CD14-positive monocyte (primary cell): Measurements from ENCODE around the gene MYO1E. TPM values are rescaled to one million over a fixed set of nuclear protein-coding genes. Genes with fewer than 3 reads are reported as not detected.

Source experiments
- DNase-seq, 3 donors: peaks; one replicate each; pipeline ENCODE4 v3.0.0-alpha.2; 2011 to 2022
- H2AFZ ChIP-seq: 2 replicates; pipeline ENCODE4 v1.6.0; 2012; ENCODE audit warnings: mild to moderate bottlenecking, low read depth, low read length, inconsistent platforms; ENCODE audit not compliant: insufficient read depth, poor library complexity, severe bottlenecking
- H3K27ac ChIP-seq, 2 donors: 1 replicate in 1 of 2; 2 replicates in 1 of 2; pipeline ENCODE4 v1.5.1; 2012 to 2013; ENCODE audit warnings: low read length in 2 of 2, control low read depth in 1 of 2, inconsistent platforms in 1 of 2, low read depth in 1 of 2, mild to moderate bottlenecking in 1 of 2
- H3K27me3 ChIP-seq, 2 donors: one replicate each; pipeline versions ENCODE4 v1.6.0 to v1.6.1; 2011 to 2013; ENCODE audit warnings: low read length in 2 of 2; ENCODE audit not compliant: control insufficient read depth in 2 of 2, insufficient read depth in 2 of 2
- H3K36me3 ChIP-seq, 2 donors: replicated peaks in 1 of 2; 1 replicate in 1 of 2; 2 replicates in 1 of 2; pipeline versions ENCODE4 v1.5.1 to v1.6.1; 2012 to 2013; ENCODE audit warnings: low read length in 2 of 2, control low read depth in 1 of 2, inconsistent platforms in 1 of 2, mild to moderate bottlenecking in 1 of 2; ENCODE audit not compliant: insufficient read depth in 2 of 2, control insufficient read depth in 1 of 2
- H3K4me1 ChIP-seq, 2 donors: 1 replicate in 1 of 2; 2 replicates in 1 of 2; pipeline versions ENCODE4 v1.5.1 to v1.6.1; 2012 to 2013; ENCODE audit warnings: low read length in 2 of 2, control low read depth in 1 of 2, inconsistent platforms in 1 of 2, mild to moderate bottlenecking in 1 of 2, moderate library complexity in 1 of 2; ENCODE audit not compliant: insufficient read depth in 2 of 2, control insufficient read depth in 1 of 2
- H3K4me2 ChIP-seq: replicated peaks from 2 replicates; pipeline ENCODE3; 2012; ENCODE audit warnings: low read length, moderate library complexity, mild to moderate bottlenecking; ENCODE audit not compliant: poor library complexity, severe bottlenecking; ENCODE audit errors: extremely low read depth
- H3K4me3 ChIP-seq, 3 experiments: fragments of 200-600 bp in 1 of 3; sonication (generic) in 1 of 3; replicated peaks in 1 of 3; 1 replicate in 2 of 3; 2 replicates in 1 of 3; pipeline ENCODE4 v1.5.1; 2011 to 2013; ENCODE audit warnings: low read length in 3 of 3, mild to moderate bottlenecking in 3 of 3, control low read depth in 2 of 3, low read depth in 2 of 3, inconsistent platforms in 1 of 3, moderate library complexity in 1 of 3
- H3K79me2 ChIP-seq: 2 replicates; pipeline ENCODE4 v1.6.0; 2012; ENCODE audit warnings: mild to moderate bottlenecking, control low read depth, inconsistent platforms, low read length, moderate library complexity; ENCODE audit not compliant: insufficient read depth
- H3K9ac ChIP-seq: 2 replicates; pipeline ENCODE4 v1.6.0; 2017; ENCODE audit warnings: low read length, mild to moderate bottlenecking; ENCODE audit not compliant: insufficient read depth, poor library complexity, severe bottlenecking
- H3K9me3 ChIP-seq, 2 donors: replicated peaks in 1 of 2; 1 replicate in 1 of 2; 2 replicates in 1 of 2; pipeline versions ENCODE4 v1.5.1 to v1.6.1; 2012 to 2013; ENCODE audit warnings: low read length in 2 of 2, control low read depth in 1 of 2; ENCODE audit not compliant: control insufficient read depth in 1 of 2, insufficient read depth in 1 of 2
- H4K20me1 ChIP-seq: 2 replicates; pipeline ENCODE4 v1.6.0; 2012; ENCODE audit warnings: mild to moderate bottlenecking, low read length, control low read depth, moderate library complexity; ENCODE audit not compliant: insufficient read depth
- H3K27ac Mint-ChIP-seq, 7 donors: one replicate each; pipeline ENCODE4 v1.8.0; 2020; ENCODE audit warnings: mild to moderate bottlenecking in 7 of 7, mixed read lengths in 7 of 7, moderate library complexity in 6 of 7, inconsistent platforms in 2 of 7
- H3K27me3 Mint-ChIP-seq, 3 donors: one replicate each; pipeline ENCODE4 v1.8.0; 2021 to 2022; ENCODE audit warnings: low read depth in 3 of 3, mild to moderate bottlenecking in 3 of 3, mixed read lengths in 3 of 3, moderate library complexity in 3 of 3, inconsistent platforms in 1 of 3
- H3K36me3 Mint-ChIP-seq, 2 donors: one replicate each; pipeline ENCODE4 v1.8.0; 2020; ENCODE audit warnings: mixed read lengths in 2 of 2, inconsistent platforms in 1 of 2, mild to moderate bottlenecking in 1 of 2
- H3K4me1 Mint-ChIP-seq: one replicate; pipeline ENCODE4 v1.8.0; 2020; ENCODE audit warnings: mild to moderate bottlenecking, mixed read lengths
- H3K4me3 Mint-ChIP-seq, 2 donors: one replicate each; pipeline ENCODE4 v1.8.0; 2020; ENCODE audit warnings: mild to moderate bottlenecking in 2 of 2, mixed read lengths in 2 of 2, moderate library complexity in 1 of 2
- H3K9me3 Mint-ChIP-seq, 7 donors: one replicate each; pipeline ENCODE4 v1.8.0; 2020 to 2022; ENCODE audit warnings: mixed read lengths in 7 of 7, mild to moderate bottlenecking in 6 of 7, moderate library complexity in 6 of 7, inconsistent platforms in 2 of 7
- WGBS: methylation state at CpG from one replicate; pipeline ENCODE4 v1.1.5; 2013; ENCODE audit warnings: missing lambda C conversion rate; ENCODE audit not compliant: insufficient coverage; 5-methylcytosine and 5-hydroxymethylcytosine counted together
- intact Hi-C, 2 donors: fragments of 100-400 bp; cut with micrococcal nuclease; formaldehyde crosslinking; loops; one replicate each; pipeline versions ENCODE4 v1.15.0 to v1.15.1; 2023
- polyA plus RNA-seq, 3 donors: library from polyadenylated mRNA; depleted of rRNA in 1 of 3; unstranded in 2 of 3; stranded (reverse) in 1 of 3; fragments of 300-500 nt in 2 of 3; fragments of >200 nt in 1 of 3; fragmentation: Illumina TruSeq in 2 of 3; gene quantifications; 1 replicate in 2 of 3; 2 replicates in 1 of 3; pipeline ENCODE4 v1.2.3, GENCODE V29; 2012 to 2021
- TF ChIP-seq, protein P1 (sequence below): fragments of 200-600 bp; IDR thresholded peaks from one replicate; pipeline ENCODE4 v1.8.0; 2022; ENCODE audit warnings: antibody characterized with exemption, mild to moderate bottlenecking

Gene MYO1E
- polyA plus RNA-seq, 3 donors = 5.5 to 16.2 (median 6.2) TPM

DNA sequence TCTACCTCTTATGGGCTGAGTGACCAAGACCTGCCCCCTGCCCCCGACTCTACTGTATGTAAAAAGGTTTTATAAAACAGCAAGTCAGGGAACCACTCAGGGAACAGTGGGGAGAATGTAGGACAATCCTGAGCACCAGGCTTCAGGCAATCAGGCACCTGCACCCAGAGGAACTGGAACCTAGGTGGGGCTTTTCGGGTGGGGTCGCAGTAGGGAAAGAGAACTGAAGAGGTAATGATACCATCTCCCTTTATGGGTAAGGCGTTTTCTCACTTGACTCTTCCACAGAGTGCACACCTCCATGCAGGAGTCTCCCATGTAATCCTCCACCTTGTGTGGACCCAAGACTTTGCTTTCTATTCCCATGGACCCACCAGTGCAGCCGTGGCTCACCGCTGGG, 45.8 kb downstream of the MYO1E start:
- H3K4me1 ChIP-seq = peaks cover 20 to 22% of the 10 kb centered on the region in 2 donors
- no peak overlapping the region for H3K4me3 ChIP-seq
- no peaks in the 10 kb centered on the region for H3K36me3 ChIP-seq
- DNase-seq = no peak
- Mint-ChIP-seq H3K27ac (no peak overlapping the region), H3K4me1 (peaks cover 25% of the 10 kb centered on the region), H3K4me3 (no peak overlapping the region), H3K27me3 (peaks cover 0 to 1% (median 0%) of the 10 kb centered on the region in 3 donors), H3K36me3 (peaks cover 0 to 2% of the 10 kb centered on the region in 2 donors), H3K9me3 (no peaks in the 10 kb centered on the region)
- intact Hi-C loops = no loop called here
- H3K27me3 ChIP-seq = no peaks in the 10 kb centered on the region
- TF ChIP-seq, protein P1, sequence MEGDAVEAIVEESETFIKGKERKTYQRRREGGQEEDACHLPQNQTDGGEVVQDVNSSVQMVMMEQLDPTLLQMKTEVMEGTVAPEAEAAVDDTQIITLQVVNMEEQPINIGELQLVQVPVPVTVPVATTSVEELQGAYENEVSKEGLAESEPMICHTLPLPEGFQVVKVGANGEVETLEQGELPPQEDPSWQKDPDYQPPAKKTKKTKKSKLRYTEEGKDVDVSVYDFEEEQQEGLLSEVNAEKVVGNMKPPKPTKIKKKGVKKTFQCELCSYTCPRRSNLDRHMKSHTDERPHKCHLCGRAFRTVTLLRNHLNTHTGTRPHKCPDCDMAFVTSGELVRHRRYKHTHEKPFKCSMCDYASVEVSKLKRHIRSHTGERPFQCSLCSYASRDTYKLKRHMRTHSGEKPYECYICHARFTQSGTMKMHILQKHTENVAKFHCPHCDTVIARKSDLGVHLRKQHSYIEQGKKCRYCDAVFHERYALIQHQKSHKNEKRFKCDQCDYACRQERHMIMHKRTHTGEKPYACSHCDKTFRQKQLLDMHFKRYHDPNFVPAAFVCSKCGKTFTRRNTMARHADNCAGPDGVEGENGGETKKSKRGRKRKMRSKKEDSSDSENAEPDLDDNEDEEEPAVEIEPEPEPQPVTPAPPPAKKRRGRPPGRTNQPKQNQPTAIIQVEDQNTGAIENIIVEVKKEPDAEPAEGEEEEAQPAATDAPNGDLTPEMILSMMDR = no peak
- no peaks in the 10 kb centered on the region for H3K9me3 ChIP-seq
- H3K4me2 ChIP-seq = no peak overlapping the region
- no peak overlapping the region for H3K9ac ChIP-seq
- WGBS = 100% methylated on average over 1 of the region's 6 CpGs
- H3K27ac ChIP-seq = no peak overlapping the region
- H3K79me2 ChIP-seq = no peaks in the 10 kb centered on the region
- no peak overlapping the region for H2AFZ ChIP-seq
- peaks cover 18% of the 10 kb centered on the region for H4K20me1 ChIP-seq

DNA sequence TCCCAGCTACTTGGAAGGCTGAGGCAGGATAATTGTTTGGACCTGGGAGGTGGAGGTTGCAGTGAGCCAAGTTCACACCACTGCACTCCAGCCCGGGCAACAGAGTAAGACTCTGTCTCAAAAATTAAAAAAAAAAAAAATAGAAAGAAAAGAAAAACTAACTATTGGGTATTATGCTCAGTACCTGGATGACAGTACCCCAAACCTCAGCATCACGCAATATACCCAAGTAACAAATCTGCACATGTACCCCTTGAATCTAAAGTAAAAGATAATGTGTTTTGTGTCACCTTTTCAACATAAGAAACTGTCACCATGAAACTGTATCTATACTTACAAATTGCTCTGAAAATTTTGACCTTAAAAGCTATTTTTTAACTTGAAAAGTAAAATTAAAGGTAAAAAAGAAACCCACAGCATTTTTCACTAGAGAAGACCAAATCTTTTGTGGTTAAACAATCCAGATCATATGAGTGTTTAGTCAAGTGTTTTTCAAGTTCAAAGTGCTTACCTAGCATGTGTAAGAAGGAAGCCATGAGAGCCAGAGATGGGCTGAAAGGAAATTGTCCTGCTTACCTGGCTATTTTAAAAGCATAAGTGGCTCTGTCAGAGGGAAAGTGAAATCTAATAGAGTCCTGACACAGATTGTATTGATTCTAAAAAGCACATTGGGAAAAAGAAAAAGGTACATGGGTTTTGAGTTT, 50.5 kb downstream of the MYO1E start:
- TF ChIP-seq, protein P1 = no peak
- peaks cover under 1% of the 10 kb centered on the region for H3K79me2 ChIP-seq
- no peak overlapping the region for H3K4me3 Mint-ChIP-seq
- peaks cover 0 to 2% of the 10 kb centered on the region in 2 donors for H3K36me3 Mint-ChIP-seq
- no CpG with 5 or more reads among the region's 2 CpGs for WGBS
- no peaks in the 10 kb centered on the region for H3K36me3 ChIP-seq
- H3K9ac ChIP-seq = no peak overlapping the region
- no peak for DNase-seq
- no peaks in the 10 kb centered on the region for H3K27me3 ChIP-seq
- no peaks in the 10 kb centered on the region for H3K9me3 ChIP-seq
- no peak overlapping the region for H3K4me2 ChIP-seq
- H3K9me3 Mint-ChIP-seq = peaks cover 0 to 7% (median 0%) of the 10 kb centered on the region in 7 donors
- H3K27ac Mint-ChIP-seq = no peak overlapping the region
- intact Hi-C loops = no loop called here
- no peak overlapping the region for H2AFZ ChIP-seq
- H3K4me1 Mint-ChIP-seq = peaks cover 7% of the 10 kb centered on the region
- H4K20me1 ChIP-seq = peaks cover 4% of the 10 kb centered on the region
- peaks cover 0 to 1% (median 0%) of the 10 kb centered on the region in 3 donors for H3K27me3 Mint-ChIP-seq
- no peak overlapping the region for H3K27ac ChIP-seq
- H3K4me3 ChIP-seq = no peak overlapping the region
- no peaks in the 10 kb centered on the region for H3K4me1 ChIP-seq
